Fibroblast of pulmonary artery (primary cell): ENCODE data around the gene ATP9A.
A peak's percentile ranks its signal among the peaks of the same experiment; 100 is the strongest.

ENCODE experiments used
- DNase-seq: peaks from one replicate; pipeline ENCODE4 v3.0.0-alpha.2; 2010; ENCODE audit warnings: low read depth
- H3K4me3 ChIP-seq: replicated peaks from 2 replicates; pipeline ENCODE4 v1.5.1; 2011; ENCODE audit warnings: low read depth, mild to moderate bottlenecking, control low read depth, low read length, moderate library complexity
- CTCF ChIP-seq: IDR thresholded peaks from 2 replicates; pipeline ENCODE4 v1.5.1; 2011; ENCODE audit warnings: mild to moderate bottlenecking, control low read depth, low read length, inconsistent platforms; ENCODE audit errors: missing control alignments

ATP9A gene

GRCh38 chr20:51633430-51633829 lies 134.8 kb downstream of the ATP9A start:
- TF ChIP-seq CTCF = no peak
- H3K4me3 ChIP-seq = no peak overlapping the region
- DNase-seq = no peak

GRCh38 chr20:51631953-51632352 lies 136.2 kb downstream of the ATP9A start:
- no peak for DNase-seq
- TF ChIP-seq CTCF = no peak
- H3K4me3 ChIP-seq = no peak overlapping the region

DNA sequence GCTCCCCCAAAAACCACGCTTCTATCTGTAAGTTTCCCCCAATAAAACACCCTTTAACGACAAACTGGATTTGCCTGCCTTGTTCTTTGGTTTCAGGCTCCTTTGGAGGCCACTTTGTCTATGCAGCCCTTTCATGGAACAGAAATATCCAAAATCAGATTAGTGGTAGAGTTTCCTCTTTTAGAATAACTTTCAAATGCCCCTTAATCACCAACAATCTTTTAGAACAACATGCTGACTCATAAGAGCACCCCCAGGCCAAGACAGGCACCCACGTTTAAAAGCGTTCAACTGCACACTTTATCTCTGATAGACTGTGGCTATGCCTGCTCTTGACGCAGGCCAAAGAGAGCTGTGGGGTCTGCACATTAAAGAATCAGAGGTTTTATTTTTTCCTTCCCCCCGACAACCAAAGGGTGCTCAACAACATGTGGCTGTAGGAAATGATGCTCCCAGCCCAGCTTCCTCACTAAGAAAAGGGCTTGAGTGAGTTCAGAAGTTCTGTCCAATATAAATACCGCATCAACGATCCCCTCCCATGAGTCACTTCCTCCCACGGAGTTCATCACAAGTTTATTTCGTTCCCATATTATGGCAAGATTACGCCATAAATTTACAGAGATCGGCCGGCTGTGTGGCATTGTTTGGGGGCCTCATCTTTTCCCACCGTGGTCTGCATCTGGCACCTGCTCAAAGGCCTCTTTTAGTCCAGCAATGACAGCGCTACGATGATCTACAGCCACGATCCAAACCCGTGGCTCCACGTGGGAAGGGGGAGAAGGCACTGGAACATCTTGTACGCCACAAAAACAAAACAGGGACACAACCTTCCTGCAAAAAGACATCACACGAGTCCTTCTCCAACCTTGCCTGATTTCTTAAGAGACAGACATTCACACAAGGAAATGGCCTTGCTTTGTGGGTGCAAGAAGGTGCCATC lies 136.9 kb downstream of the ATP9A start:
- peak overlapping the region; percentile 21 for H3K4me3 ChIP-seq
- TF ChIP-seq CTCF = no peak
- peak; percentile 100 for DNase-seq

DNA sequence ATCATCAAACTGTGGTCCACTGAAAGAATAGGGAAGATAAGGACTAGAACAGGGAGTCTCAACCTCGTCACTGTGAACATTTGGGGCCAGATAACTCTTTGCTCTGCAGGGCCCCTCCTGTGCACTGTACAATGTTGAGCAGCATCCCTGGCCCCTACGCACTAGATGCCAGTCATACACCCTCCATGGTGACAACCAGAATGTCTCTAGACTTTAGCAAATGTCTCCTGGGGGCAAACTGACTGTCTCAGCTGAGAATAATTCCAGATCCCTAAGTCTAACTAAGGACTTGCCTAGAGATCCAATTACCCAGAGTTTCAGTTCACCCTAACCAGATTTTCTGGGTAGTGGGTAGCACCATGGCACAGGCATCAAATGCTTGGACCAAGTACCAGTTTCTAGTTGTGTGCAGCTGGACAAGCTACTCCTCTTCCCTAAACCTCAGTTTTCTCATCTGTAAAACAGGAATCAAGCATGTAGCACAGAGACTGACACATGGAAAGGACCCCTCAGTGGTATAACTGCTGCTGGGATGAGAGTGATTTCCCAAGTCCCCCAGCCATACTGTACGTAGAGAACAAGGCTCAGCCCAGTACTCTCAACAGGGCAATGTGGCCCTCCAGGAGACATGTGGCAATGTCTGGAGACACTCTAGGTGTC lies 138.7 kb downstream of the ATP9A start:
- DNase-seq = peak; percentile 29
- no peak overlapping the region for H3K4me3 ChIP-seq
- no peak for TF ChIP-seq CTCF

DNA sequence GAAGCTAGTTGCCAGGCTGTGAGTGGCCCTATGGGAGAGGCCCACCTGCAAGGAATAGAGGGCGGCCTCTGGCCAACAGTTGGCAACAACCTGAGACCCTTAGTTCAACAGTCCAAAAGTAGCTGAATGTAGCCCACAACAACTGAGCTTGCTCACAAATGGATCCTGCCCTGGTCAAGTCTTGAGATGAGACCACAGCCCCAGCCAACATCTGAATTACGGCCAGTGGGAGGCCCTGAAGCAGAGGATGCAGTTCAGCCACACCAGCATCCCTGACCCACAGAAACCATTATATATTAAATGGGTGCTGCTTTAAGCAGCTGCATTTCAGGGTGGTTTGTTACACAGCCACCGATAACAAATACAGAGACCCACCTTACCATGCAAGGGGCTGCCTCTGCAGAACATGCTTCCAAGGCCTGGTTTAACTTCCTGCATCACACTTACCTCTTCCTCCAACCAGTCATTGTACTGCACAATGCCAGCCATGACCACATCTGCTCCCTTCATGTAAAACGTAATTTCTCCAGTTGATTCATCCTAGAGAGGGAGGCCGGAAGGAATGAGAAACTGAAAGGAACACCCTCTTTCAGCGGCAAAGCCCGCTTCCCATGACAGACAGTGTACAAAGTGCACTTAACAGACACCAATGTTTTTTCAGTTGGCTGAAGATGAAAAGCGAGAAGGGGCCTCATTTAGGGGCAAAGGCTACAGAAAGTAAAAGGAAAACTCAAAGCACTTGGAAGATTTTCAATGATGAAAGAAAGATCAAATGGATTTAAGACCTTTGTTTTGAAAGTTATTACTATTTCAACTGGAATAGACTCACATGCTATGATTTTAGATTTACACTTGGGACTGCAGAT lies 139.4 kb downstream of the ATP9A start:
- H3K4me3 ChIP-seq = no peak overlapping the region
- no peak for TF ChIP-seq CTCF
- peak; percentile 86 for DNase-seq

DNA sequence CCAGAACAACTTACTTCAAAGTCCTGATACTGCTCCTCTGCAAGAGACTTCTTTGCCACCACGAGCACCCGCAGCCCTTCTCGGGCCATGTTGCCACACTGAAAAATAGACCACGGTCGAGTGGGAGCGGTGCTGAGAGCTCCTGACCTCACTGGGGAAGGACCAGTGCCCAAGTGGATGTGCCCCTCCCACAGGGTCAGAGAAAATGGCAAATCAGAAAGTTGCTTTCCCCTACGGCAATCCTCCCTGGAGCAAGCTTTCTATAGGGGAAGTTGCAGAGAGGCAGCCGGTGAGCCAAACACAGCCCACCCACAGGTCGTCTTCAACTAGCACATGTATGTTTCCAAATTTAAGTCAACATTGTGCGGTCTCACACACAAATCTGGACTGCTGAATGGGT lies 140.6 kb downstream of the ATP9A start:
- no peak for DNase-seq
- H3K4me3 ChIP-seq = no peak overlapping the region
- no peak for TF ChIP-seq CTCF
